Activated naive CD8-positive, alpha-beta T cell treated with anti-CD3 and anti-CD28 coated beads, Interleukin-2, amount 50 U/mL, for 24 hours (primary cell): Measurements from ENCODE around the gene LMNA.

Source experiments
- ATAC-seq: fragments of 150-1000 bp; cut with Tn5 transposase; one replicate; pipeline ENCODE4 v1.10.0; 2021
- DNase-seq: peaks from one replicate; pipeline ENCODE4 v3.0.0; 2021
- H3K27ac Mint-ChIP-seq: one replicate; pipeline ENCODE4 v1.8.0; 2021; ENCODE audit warnings: mild to moderate bottlenecking, mixed read lengths
- H3K27me3 Mint-ChIP-seq: one replicate; pipeline ENCODE4 v1.8.0; 2021; ENCODE audit warnings: mixed read lengths
- H3K36me3 Mint-ChIP-seq: one replicate; pipeline ENCODE4 v1.8.0; 2021; ENCODE audit warnings: low read depth, mixed read lengths
- H3K4me1 Mint-ChIP-seq: one replicate; pipeline ENCODE4 v1.8.0; 2021; ENCODE audit warnings: mixed read lengths
- H3K4me3 Mint-ChIP-seq: one replicate; pipeline ENCODE4 v1.8.0; 2021; ENCODE audit warnings: mild to moderate bottlenecking, moderate library complexity, mixed read lengths
- H3K9me3 Mint-ChIP-seq: one replicate; pipeline ENCODE4 v1.8.0; 2021; ENCODE audit warnings: mixed read lengths

Gene LMNA

GRCh38 chr1:156146769-156147405 is 32.4 kb downstream of the LMNA start:
- ATAC-seq (no peak), DNase-seq (peak; percentile 50)
- Mint-ChIP-seq H3K4me3 (peak overlapping the region; percentile 70), H3K27ac (peak overlapping the region; percentile 90), H3K4me1 (peaks cover 62% of the 10 kb centered on the region), H3K36me3 (no peaks in the 10 kb centered on the region), H3K27me3 (no peaks in the 10 kb centered on the region), H3K9me3 (no peaks in the 10 kb centered on the region)

DNA sequence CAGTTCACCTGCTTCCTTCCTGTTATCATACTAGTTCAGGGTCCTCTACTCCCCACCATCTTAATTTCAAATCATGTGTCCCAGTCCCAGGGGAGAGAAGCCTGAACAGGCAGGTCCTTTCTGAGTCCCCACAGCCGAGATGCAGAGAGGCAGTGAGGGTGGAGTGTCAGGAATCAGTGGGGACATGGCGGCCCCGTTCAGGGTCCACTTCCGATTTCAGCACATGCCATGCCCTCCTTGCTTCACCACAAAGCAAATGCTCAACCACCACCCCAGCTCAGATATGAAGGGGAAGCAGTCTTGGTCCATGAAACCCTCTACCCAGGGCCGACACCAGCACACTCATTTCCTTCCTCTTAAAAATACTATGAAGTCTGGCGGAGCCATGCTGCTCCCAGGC is 33.7 kb downstream of the LMNA start:
- DNase-seq (peak; percentile 30), ATAC-seq (no peak)
- peak overlapping the region; percentile 26 for H3K4me3 Mint-ChIP-seq

DNA sequence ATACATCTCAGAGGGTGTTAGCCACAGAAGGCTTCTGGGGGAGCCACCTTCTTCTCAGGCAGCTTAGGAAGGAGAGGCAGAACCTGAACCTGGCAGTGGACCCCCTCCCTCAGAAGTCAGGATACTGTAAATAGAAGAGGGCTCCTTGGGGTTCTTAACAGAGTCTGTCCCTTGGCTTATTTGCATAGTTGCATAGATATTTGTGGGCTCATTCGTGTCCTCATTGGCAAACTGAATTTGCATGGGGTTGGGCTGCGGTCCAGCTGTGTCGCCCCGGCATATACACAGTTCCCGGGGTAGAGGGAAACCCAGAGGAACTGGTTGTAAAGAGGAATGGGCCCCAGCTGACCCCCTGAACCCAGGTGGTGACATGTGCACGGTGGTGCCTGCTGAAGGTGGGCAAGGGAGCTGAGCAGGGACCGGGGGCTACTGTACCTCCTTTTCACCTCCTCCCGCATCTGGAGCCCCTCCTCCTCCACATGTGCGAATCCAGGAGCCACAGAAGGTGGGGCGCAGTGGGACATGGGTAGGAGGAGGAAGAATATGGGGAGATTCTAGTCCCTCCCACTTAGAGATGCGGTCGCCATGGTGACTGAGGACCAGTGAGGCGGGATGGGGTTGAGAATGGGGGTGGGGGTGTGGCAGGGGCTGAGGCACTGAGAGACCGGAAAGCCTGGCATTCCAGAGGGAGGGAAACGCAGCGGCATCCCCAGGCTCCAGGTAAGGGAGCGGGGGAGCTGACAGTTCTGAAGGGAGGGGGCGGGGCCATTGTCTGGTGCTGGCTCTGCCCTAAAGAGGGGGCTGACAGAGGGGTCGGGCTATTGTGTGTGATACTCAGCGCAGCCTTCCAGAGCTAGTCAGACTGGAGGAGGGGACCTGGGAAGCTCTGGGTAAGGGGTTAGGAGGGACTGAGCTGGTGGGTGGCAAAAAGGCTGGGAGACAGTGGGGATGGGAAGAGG is 35.1 kb downstream of the LMNA start:
- Mint-ChIP-seq H3K4me1 (peaks cover 87% of the 10 kb centered on the region), H3K36me3 (peaks cover 3% of the 10 kb centered on the region), H3K27me3 (no peaks in the 10 kb centered on the region), H3K27ac (no peak overlapping the region), H3K9me3 (no peaks in the 10 kb centered on the region), H3K4me3 (no peak overlapping the region)
- DNase-seq (peak; percentile 25), ATAC-seq (peak; percentile 11)

More for the DNA sequence above, 33.7 kb downstream of the LMNA start:
- peak overlapping the region; percentile 91 for H3K27ac Mint-ChIP-seq
- H3K36me3 Mint-ChIP-seq, result no peaks in the 10 kb centered on the region
- H3K27me3 Mint-ChIP-seq, result no peaks in the 10 kb centered on the region
- peaks cover 75% of the 10 kb centered on the region for H3K4me1 Mint-ChIP-seq
- no peaks in the 10 kb centered on the region for H3K9me3 Mint-ChIP-seq

DNA sequence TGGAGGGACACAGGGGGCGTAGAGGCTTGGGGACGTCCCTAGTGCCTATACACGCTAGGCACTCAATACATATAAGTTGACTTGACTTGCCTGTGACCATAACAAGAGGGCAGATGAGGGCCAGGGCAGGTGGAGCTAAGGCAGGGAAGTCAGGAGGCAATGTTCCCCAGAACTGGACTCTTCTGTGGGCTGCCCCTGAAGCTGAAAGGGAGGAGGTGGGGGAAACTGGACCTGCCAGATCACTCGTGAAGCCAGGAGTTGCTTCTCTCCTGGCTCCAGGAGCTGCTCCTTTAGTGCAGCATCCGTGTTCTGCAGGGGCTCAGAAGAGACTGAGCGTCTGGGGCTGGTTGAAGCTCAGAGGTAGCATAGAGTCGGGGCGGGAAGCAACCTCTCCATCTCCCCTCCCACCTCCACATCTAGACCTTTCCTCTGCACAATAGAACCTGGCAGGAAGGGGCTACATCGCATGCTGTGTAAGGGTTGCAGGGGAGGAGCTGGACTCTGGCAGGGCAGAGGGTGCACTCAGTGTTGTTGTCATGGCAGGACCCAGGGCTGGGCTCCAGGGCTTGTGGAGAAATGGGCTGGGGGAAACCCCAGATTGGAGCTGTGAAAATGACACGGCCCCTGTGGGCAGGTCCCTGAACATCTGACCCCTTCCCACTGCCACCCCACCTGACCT is 36.0 kb downstream of the LMNA start:
- H3K9me3 Mint-ChIP-seq, result no peaks in the 10 kb centered on the region
- H3K27ac Mint-ChIP-seq, result no peak overlapping the region
- H3K27me3 Mint-ChIP-seq, result no peaks in the 10 kb centered on the region
- peak; percentile 20 for ATAC-seq
- H3K36me3 Mint-ChIP-seq, result peaks cover 8% of the 10 kb centered on the region
- peak; percentile 55 for DNase-seq
- H3K4me1 Mint-ChIP-seq, result peaks cover 93% of the 10 kb centered on the region
- no peak overlapping the region for H3K4me3 Mint-ChIP-seq

GRCh38 chr1:156151093-156151688 is 36.7 kb downstream of the LMNA start:
- Mint-ChIP-seq H3K4me1 (peaks cover 93% of the 10 kb centered on the region), H3K27ac (peak overlapping the region; percentile 90), H3K4me3 (no peak overlapping the region), H3K27me3 (no peaks in the 10 kb centered on the region), H3K9me3 (no peaks in the 10 kb centered on the region), H3K36me3 (peaks cover 14% of the 10 kb centered on the region)
- ATAC-seq (no peak), DNase-seq (peak; percentile 31)

- H3K27me3 Mint-ChIP-seq, result no peaks in the 10 kb centered on the region
- ATAC-seq (peak; percentile 24), DNase-seq (peak; percentile 46)
- peaks cover 28% of the 10 kb centered on the region for H3K36me3 Mint-ChIP-seq
- peaks cover 94% of the 10 kb centered on the region for H3K4me1 Mint-ChIP-seq
- peak overlapping the region; percentile 90 for H3K4me3 Mint-ChIP-seq
- H3K9me3 Mint-ChIP-seq, result no peaks in the 10 kb centered on the region
- H3K27ac Mint-ChIP-seq, result peak overlapping the region; percentile 90
Measured at GRCh38 chr1:156152628-156153027, 38.1 kb downstream of the LMNA start.

DNA sequence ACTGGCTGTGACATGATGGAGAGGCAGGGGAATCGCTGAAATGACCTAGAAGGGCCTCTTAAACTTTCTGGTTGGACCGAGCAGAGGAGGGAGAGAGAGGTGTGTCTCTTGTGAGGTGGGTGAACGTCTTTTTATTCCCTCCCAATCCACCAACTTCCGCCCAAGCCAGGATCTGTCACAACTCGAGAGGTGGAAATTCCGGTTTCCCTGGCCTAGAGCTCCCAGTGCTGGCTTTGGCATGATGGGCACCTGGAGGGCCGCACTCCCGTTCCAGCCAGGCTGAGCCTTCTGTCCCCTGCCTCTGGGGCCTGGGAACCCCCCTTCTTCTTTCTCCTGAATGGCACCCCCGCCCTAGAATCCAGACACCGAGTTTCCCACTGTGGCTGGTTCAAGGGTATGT is 38.9 kb downstream of the LMNA start, which contains the start of gene SEMA4A:
SEMA4A (plus strand) TSS at position 224 of the 400 bp plus-strand sequence. CDS start 994 bp downstream, outside the sequence.
- H3K36me3 Mint-ChIP-seq, result peaks cover 35% of the 10 kb centered on the region
- peak within 1 kb of the TSS; percentile 90 for H3K27ac Mint-ChIP-seq
- no peak for DNase-seq
- no peaks in the 10 kb centered on the region for H3K9me3 Mint-ChIP-seq
- no peak for ATAC-seq
- no peaks in the 10 kb centered on the region for H3K27me3 Mint-ChIP-seq
- H3K4me3 Mint-ChIP-seq, result peak within 1 kb of the TSS; percentile 90
- peaks cover 94% of the 10 kb centered on the region for H3K4me1 Mint-ChIP-seq

- Mint-ChIP-seq H3K4me3 (peak overlapping the region; percentile 90), H3K9me3 (no peaks in the 10 kb centered on the region), H3K36me3 (peaks cover 45% of the 10 kb centered on the region), H3K4me1 (peaks cover 96% of the 10 kb centered on the region), H3K27me3 (no peaks in the 10 kb centered on the region), H3K27ac (peak overlapping the region; percentile 90)
- ATAC-seq (peak; percentile 85), DNase-seq (peak; percentile 78)
Measured at GRCh38 chr1:156154317-156154749, 39.8 kb downstream of the LMNA start.

DNA sequence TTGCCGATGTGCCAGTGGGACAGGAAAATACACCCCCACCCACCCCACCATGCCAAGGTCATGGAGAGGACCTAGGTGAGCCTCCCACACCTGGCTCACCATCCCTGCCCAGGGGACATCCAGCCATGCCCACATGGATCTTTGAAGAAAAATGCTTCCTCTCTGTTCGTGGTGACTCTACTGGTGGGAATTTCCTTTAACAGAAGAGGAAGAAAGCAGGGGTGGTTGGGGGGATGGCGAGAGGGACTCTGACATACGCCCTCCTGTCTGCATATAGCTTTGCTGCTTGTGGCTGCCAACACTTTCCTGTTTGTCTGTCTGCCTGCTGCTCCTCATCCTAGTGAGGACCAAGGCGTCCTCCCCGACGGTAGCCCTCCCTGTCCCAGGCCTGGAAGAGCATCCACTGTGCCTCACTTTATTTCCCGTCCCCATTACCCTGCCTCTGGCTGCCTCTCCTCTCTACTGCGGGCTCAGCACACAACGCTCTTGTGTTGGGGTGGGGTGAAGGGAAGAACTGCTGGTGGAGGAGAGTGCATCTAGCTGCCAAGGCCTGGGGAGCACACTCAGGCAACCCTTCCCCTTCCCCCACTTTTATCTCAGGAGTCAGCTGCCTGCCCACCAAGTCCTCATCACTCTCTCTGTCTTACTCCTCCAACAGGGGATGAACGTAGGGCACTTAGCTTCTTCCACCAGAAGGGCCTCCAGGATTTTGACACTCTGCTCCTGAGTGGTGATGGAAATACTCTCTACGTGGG is 41.4 kb downstream of the LMNA start:
- Mint-ChIP-seq H3K4me1 (peaks cover 97% of the 10 kb centered on the region), H3K27me3 (no peaks in the 10 kb centered on the region), H3K36me3 (peaks cover 59% of the 10 kb centered on the region), H3K9me3 (no peaks in the 10 kb centered on the region), H3K27ac (peak overlapping the region; percentile 55), H3K4me3 (peak overlapping the region; percentile 90)
- DNase-seq (no peak), ATAC-seq (no peak)

- DNase-seq (no peak), ATAC-seq (no peak)
- Mint-ChIP-seq H3K36me3 (peaks cover 68% of the 10 kb centered on the region), H3K4me1 (peaks cover 94% of the 10 kb centered on the region), H3K9me3 (no peaks in the 10 kb centered on the region), H3K27ac (peak overlapping the region; percentile 31), H3K27me3 (no peaks in the 10 kb centered on the region), H3K4me3 (peak overlapping the region; percentile 90)
Measured at GRCh38 chr1:156157506-156157905, 43.0 kb downstream of the LMNA start.

DNA sequence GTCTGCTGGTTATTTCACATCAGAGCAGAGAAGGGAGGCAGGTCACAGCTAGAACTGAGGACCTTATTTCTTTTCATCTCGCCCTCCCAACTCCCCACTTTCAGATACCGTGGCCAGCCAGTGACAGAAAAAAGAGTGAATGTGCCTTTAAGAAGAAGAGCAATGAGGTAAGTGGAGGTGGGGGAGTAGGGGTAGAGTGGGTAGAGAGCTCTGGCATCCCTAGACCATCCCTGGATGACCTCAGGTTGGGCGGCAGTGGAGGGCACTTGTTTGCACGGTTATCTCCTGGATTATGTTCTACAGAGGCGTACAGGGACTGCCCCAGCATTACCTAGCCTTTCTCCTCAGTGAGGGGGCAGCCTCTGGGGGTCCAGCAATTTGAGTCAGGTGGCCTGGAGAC is 43.5 kb downstream of the LMNA start:
- Mint-ChIP-seq H3K4me1 (peaks cover 89% of the 10 kb centered on the region), H3K36me3 (peaks cover 71% of the 10 kb centered on the region), H3K27me3 (no peaks in the 10 kb centered on the region), H3K4me3 (no peak overlapping the region), H3K9me3 (no peaks in the 10 kb centered on the region), H3K27ac (peak overlapping the region; percentile 31)
- DNase-seq, result no peak
- ATAC-seq, result no peak

GRCh38 chr1:156160000-156160742 is 45.7 kb downstream of the LMNA start:
- H3K4me1 Mint-ChIP-seq, result peaks cover 77% of the 10 kb centered on the region

DNA sequence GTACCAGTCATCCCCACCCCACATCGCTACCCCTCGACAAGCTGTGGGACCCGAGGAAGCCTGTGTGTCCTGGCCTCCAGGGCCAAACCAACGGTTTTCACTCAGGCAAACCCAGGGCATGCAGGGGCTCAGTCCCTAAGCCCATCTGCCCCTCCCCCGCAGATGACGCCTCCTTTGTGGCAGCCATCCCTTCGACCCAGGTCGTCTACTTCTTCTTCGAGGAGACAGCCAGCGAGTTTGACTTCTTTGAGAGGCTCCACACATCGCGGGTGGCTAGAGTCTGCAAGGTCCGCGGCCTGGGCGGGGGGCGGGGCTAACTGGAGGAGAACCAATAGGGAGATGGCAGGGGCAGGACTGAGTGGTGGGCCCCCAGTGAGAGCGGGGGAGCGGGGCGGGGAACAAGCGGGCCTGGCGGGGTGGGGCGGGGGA is 46.2 kb downstream of the LMNA start:
- ATAC-seq (peak; percentile 56), DNase-seq (peak; percentile 77)
- H3K9me3 Mint-ChIP-seq, result no peaks in the 10 kb centered on the region
- H3K4me1 Mint-ChIP-seq, result peaks cover 77% of the 10 kb centered on the region
- peak overlapping the region; percentile 62 for H3K4me3 Mint-ChIP-seq
- peaks cover 78% of the 10 kb centered on the region for H3K36me3 Mint-ChIP-seq
- peak overlapping the region; percentile 68 for H3K27ac Mint-ChIP-seq
- no peaks in the 10 kb centered on the region for H3K27me3 Mint-ChIP-seq

More at GRCh38 chr1:156160000-156160742, 45.7 kb downstream of the LMNA start:
- ATAC-seq (no peak), DNase-seq (no peak)
- Mint-ChIP-seq H3K36me3 (peaks cover 78% of the 10 kb centered on the region), H3K27ac (peak overlapping the region; percentile 68), H3K4me3 (peak overlapping the region; percentile 62), H3K27me3 (no peaks in the 10 kb centered on the region), H3K9me3 (no peaks in the 10 kb centered on the region)
